Spleen (tissue), 11 donors: Measurements from ENCODE around the gene UBE2L5. TPM values are rescaled to one million over a fixed set of nuclear protein-coding genes. Genes with fewer than 3 reads are reported as not detected.

ENCODE experiments used
- DNase-seq: peaks from one replicate; pipeline ENCODE4 v3.0.0-alpha.2; 2020
- H3K27ac ChIP-seq, 8 donors: fragments of 200-600 bp; sonication (generic) in 7 of 8; 1 replicate in 4 of 8; 2 replicates in 4 of 8; pipeline versions ENCODE4 v1.5.0 to v1.8.0; 2016 to 2021; ENCODE audit warnings: inconsistent platforms in 4 of 8, mild to moderate bottlenecking in 4 of 8, moderate library complexity in 1 of 8
- H3K27me3 ChIP-seq, 7 donors: fragments of 200-600 bp; sonication (generic) in 6 of 7; replicated peaks in 1 of 7; 1 replicate in 4 of 7; 2 replicates in 3 of 7; pipeline versions ENCODE4 v1.5.0 to v1.8.0; 2016 to 2021; ENCODE audit warnings: inconsistent platforms in 3 of 7, mild to moderate bottlenecking in 1 of 7
- H3K36me3 ChIP-seq, 6 donors: fragments of 200-600 bp; sonication (generic) in 5 of 6; 1 replicate in 4 of 6; 2 replicates in 2 of 6; pipeline versions ENCODE4 v1.5.0 to v1.8.0; 2016 to 2021; ENCODE audit warnings: inconsistent platforms in 2 of 6
- H3K4me1 ChIP-seq, 6 donors: fragments of 200-600 bp; sonication (generic) in 5 of 6; 1 replicate in 3 of 6; 2 replicates in 3 of 6; pipeline versions ENCODE4 v1.5.0 to v1.8.0; 2016 to 2021; ENCODE audit warnings: inconsistent platforms in 3 of 6
- H3K4me3 ChIP-seq, 8 donors: fragments of 200-600 bp; sonication (generic) in 7 of 8; 1 replicate in 4 of 8; 2 replicates in 4 of 8; pipeline versions ENCODE4 v1.5.0 to v1.8.0; 2016 to 2021; ENCODE audit warnings: inconsistent platforms in 4 of 8, mild to moderate bottlenecking in 4 of 8, moderate library complexity in 2 of 8
- H3K9me3 ChIP-seq, 8 donors: fragments of 200-600 bp; sonication (generic) in 7 of 8; 1 replicate in 4 of 8; 2 replicates in 4 of 8; pipeline versions ENCODE4 v1.5.0 to v1.8.0; 2016 to 2021; ENCODE audit warnings: inconsistent platforms in 4 of 8
- POLR2A ChIP-seq, 3 donors: fragments of 450-650 bp; IDR thresholded peaks; one replicate each; pipeline ENCODE4 v1.5.1; 2017; ENCODE audit warnings: antibody characterized with exemption in 3 of 3, mild to moderate bottlenecking in 1 of 3
- POLR2AphosphoS5 ChIP-seq, 3 donors: sonication (generic); formaldehyde crosslinking; IDR thresholded peaks; one replicate each; pipeline ENCODE4 v1.5.1; 2017; ENCODE audit warnings: antibody characterized with exemption in 3 of 3
- WGBS, 5 donors: extraction: QIAGEN DNeasy Blood & Tissue Kit in 3 of 5; methylation state at CpG; one replicate each; pipeline versions ENCODE4 v1.1.5 to v1.1.7; 2013 to 2018; 5-methylcytosine and 5-hydroxymethylcytosine counted together
- intact Hi-C: fragments of 100-400 bp; cut with DNase I; formaldehyde crosslinking; loops from one replicate; pipeline ENCODE4 v1.15.0; 2023; ENCODE audit warnings: low total_unique reads
- polyA plus RNA-seq, 3 donors: library from polyadenylated mRNA; stranded (reverse); fragments of 200-250 nt; gene quantifications; one replicate each; pipeline ENCODE4 v1.2.1, GENCODE V29; 2013
- total RNA-seq, 7 donors: library from RNA; depleted of rRNA in 3 of 7; stranded (reverse); fragments of >200 nt in 3 of 7; fragmentation: NEBNext Ultra II Directional in 4 of 7; extraction: Animal tissue kit (Norgen Biotek cat#: 25700) in 4 of 7; gene quantifications; one replicate each; pipeline versions ENCODE4 v1.1.0 to v1.2.1, GENCODE V29; 2016 to 2021
- TF ChIP-seq, protein P1 (sequence below), 11 experiments: fragments of 200-600 bp in 7 of 11; fragments of 450-650 bp in 4 of 11; sonication (generic) in 4 of 11; IDR thresholded peaks in 8 of 11; conservative IDR thresholded peaks in 3 of 11; 1 replicate in 7 of 11; 2 replicates in 4 of 11; pipeline versions ENCODE4 v1.4.0 to v1.8.0; 2016 to 2021; ENCODE audit warnings: antibody characterized with exemption in 11 of 11, inconsistent platforms in 4 of 11, mild to moderate bottlenecking in 1 of 11
- donor health status: healthy with polysubstance abuse.
- donor health status: DM: no; HTN: no; CAD: no; lungs with moderate emphysema.
- donor health status: DM: no; HTN: no; CAD: no.
- donor health status: Bipolar disorder and iron deficiency.
- donor health status: healthy.
- donor health status: DM: no; HTN: no; CAD: no.
- donor health status: DM: yes; HTN: yes; CAD: no.

UBE2L5 gene
- total and polyA plus RNA-seq, 10 donors = 0.05 TPM; not detected in 9

DNA sequence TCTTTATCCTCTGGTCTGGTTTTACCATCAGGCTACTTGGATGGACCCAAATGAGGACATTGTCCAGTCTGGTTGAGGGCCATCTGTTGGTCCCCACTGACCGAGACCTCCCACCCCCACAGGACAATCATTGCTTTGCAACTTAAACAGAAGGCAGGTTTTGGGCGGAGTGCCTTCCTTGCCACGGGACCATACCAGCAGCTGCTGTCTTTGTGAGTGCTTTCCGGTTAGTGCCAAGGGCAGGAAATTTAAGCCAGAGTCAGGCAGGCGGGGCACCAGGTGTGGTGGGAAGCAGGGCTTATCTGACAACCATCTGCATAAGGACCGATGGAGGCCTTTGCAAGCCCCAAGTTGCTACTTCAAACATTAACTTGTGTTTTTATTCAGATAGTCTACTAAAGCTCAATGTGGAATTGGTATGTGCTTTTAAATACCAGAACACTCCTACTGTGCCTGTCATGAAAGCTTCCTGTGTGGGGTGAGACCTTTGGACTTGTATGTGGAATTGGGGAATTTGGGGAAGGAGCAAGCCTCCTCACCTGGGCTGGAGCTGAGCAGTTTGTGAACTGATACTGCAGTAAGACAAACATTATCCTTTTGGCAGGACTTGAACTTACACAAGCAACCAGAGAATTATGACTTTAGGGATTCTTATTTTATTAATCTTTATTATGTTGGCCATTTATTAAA is 39.3 kb upstream of the UBE2L5 start:
- Histone ChIP-seq H3K36me3 (no peaks in the 10 kb centered on the region), H3K4me1 (peaks cover 0 to 15% (median 6%) of the 10 kb centered on the region in 6 donors), H3K4me3 (no peak overlapping the region), H3K27me3 (no peaks in the 10 kb centered on the region), H3K9me3 (no peaks in the 10 kb centered on the region), H3K27ac (no peak overlapping the region)
- TF ChIP-seq, protein P1, sequence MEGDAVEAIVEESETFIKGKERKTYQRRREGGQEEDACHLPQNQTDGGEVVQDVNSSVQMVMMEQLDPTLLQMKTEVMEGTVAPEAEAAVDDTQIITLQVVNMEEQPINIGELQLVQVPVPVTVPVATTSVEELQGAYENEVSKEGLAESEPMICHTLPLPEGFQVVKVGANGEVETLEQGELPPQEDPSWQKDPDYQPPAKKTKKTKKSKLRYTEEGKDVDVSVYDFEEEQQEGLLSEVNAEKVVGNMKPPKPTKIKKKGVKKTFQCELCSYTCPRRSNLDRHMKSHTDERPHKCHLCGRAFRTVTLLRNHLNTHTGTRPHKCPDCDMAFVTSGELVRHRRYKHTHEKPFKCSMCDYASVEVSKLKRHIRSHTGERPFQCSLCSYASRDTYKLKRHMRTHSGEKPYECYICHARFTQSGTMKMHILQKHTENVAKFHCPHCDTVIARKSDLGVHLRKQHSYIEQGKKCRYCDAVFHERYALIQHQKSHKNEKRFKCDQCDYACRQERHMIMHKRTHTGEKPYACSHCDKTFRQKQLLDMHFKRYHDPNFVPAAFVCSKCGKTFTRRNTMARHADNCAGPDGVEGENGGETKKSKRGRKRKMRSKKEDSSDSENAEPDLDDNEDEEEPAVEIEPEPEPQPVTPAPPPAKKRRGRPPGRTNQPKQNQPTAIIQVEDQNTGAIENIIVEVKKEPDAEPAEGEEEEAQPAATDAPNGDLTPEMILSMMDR (IDR thresholded peaks at IDR 0.05 in 8 of 11, conservative IDR thresholded peaks at IDR 0.05 in 3 of 11) = no peak
- no peak for TF ChIP-seq POLR2AphosphoS5 (IDR thresholded peaks at IDR 0.05)
- no peak for TF ChIP-seq POLR2A (IDR thresholded peaks at IDR 0.05)
- DNase-seq = no peak
- 35 to 49% (median 45%) methylated on average over 6 of the region's 6 CpGs for WGBS, 5 donors
- intact Hi-C loops = no loop called here

DNA sequence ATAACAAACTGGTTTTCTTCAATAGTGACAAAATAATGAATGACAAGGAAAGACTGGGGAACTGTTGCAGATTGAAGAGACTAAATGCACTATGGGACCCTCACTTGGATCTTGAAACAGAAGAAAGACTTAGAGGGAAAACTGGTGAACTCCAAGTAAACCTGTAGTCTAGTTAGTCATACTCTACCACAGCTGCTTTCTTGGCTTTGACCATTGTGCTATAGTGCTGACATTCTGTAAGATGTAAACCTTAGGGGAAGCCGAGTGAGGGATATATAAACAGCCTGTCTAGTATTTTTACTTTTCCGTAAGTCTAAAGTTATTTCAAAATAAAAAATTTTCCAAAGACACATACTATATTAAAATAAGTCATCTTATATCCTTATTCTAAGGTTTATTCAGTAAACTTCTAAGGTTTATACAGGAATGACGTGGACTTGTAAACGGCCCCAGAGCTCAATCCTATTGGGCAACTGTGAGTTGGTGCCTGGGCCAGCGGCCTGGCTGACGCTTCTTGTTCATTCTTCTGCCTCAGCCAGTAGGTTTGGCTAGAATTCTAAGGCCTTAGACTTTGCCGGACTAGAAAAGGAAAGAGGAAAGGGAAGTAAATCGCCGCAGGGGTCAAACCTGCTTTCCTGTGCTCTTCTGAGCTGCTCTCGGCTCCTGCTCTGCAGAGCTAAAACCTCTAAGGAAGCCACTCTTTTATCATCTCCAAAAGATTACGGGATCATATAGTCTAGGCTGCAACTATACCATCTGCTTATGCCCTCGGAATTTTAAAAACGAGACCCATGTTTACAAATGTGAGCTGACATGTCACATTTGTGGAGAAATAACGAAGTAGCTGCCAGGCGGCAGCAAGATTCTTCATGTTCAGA is 33.6 kb upstream of the UBE2L5 start:
- intact Hi-C loops = no loop called here
- Histone ChIP-seq H3K27ac (peak overlapping the region; percentile 2 to 65 (median 44)), H3K9me3 (no peaks in the 10 kb centered on the region), H3K4me1 (peaks cover 0 to 31% (median 18%) of the 10 kb centered on the region in 6 donors), H3K4me3 (peak overlapping the region in 1 of 8 donors; percentile 11), H3K27me3 (no peaks in the 10 kb centered on the region), H3K36me3 (no peaks in the 10 kb centered on the region)
- 45 to 58% (median 48%) methylated on average over 15 of the region's 15 CpGs for WGBS, 5 donors
- DNase-seq = no peak
- TF ChIP-seq POLR2AphosphoS5 (IDR thresholded peaks at IDR 0.05) (peak in 1 of 3 donors; percentile 34), POLR2A (IDR thresholded peaks at IDR 0.05) (no peak)
- TF ChIP-seq, protein P1 (IDR thresholded peaks at IDR 0.05 in 8 of 11, conservative IDR thresholded peaks at IDR 0.05 in 3 of 11) = no peak

DNA sequence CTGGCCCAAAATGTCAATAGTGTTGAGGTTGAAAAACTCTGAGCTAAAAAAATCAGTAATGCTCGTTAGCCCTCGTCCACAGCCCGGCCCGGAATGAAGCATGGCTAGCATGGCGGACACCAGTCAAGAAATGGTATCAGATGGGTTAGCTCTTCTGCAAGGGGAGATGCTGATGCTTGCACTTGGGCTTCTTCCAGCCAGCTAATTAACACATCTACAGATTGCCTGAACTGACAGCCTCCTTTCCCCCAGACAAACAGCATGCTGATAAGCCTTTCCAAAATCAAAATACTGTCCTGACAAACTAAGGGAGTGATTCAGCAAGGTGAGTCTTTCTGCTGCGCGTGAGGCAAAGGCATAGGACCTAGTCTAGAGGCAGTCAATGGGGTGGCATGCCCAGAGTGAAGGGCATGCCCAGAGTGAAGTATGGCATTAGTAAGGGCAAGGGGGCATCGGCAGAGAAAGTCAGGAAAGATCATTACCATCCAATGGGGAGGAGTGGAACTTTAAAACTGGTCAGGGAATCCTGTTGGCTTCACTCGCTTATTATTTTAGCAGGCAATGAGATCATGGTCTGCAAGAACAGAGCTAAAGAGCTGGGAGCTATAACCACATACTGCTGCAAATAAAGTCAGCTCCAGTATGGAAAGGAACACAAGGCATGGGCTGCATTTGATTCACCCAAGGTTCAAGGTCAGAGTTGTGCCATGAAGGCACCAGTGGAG is 30.2 kb upstream of the UBE2L5 start:
- H3K36me3 ChIP-seq = no peaks in the 10 kb centered on the region
- H3K4me1 ChIP-seq = peaks cover 3 to 58% (median 30%) of the 10 kb centered on the region in 6 donors
- no peak for DNase-seq
- H3K9me3 ChIP-seq = no peaks in the 10 kb centered on the region
- no peak overlapping the region for H3K27ac ChIP-seq
- no peak for TF ChIP-seq POLR2A (IDR thresholded peaks at IDR 0.05)
- TF ChIP-seq POLR2AphosphoS5 (IDR thresholded peaks at IDR 0.05) = no peak
- TF ChIP-seq, protein P1 (IDR thresholded peaks at IDR 0.05 in 8 of 11, conservative IDR thresholded peaks at IDR 0.05 in 3 of 11) = no peak
- no peak overlapping the region for H3K4me3 ChIP-seq
- intact Hi-C loops = no loop called here
- WGBS, 5 donors = 93 to 97% (median 95%) methylated on average over 9 of the region's 9 CpGs
- no peaks in the 10 kb centered on the region for H3K27me3 ChIP-seq
